Stomach (tissue), 9 donors: ENCODE measurements around the gene NCAPD2. TPM values are rescaled to one million over a fixed set of nuclear protein-coding genes. Genes with fewer than 3 reads are reported as not detected.
A peak's percentile ranks its signal among the peaks of the same experiment; 100 is the strongest.
"Not testable (repeated sequence)": the region's sequence is repeated elsewhere in the genome, so short reads cannot be mapped to it uniquely, and the experiment has no call there.

Experiments used
- DNase-seq, 2 donors: peaks; one replicate each; pipeline versions ENCODE4 v3.0.0 to v3.0.0-alpha.2; 2013 to 2019
- H3K27ac ChIP-seq, 5 donors: fragments of 200-600 bp in 4 of 5; sonication (generic) in 4 of 5; one replicate each; pipeline ENCODE4 v1.5.1; 2013 to 2019; ENCODE audit warnings: mild to moderate bottlenecking in 1 of 5, moderate library complexity in 1 of 5
- H3K27me3 ChIP-seq, 3 donors: fragments of 200-600 bp; sonication (generic); one replicate each; pipeline ENCODE4 v1.5.1; 2017 to 2019; ENCODE audit warnings: mixed run types in 1 of 3
- H3K36me3 ChIP-seq, 4 donors: fragments of 200-600 bp; sonication (generic); 1 replicate in 3 of 4; 2 replicates in 1 of 4; pipeline ENCODE4 v1.5.1; 2016 to 2019
- H3K4me1 ChIP-seq, 4 donors: fragments of 200-600 bp; sonication (generic); one replicate each; pipeline ENCODE4 v1.5.1; 2016 to 2019
- H3K4me3 ChIP-seq, 4 donors: fragments of 200-600 bp; sonication (generic) in 3 of 4; one replicate each; pipeline ENCODE4 v1.5.1; 2016 to 2019; ENCODE audit warnings: mild to moderate bottlenecking in 1 of 4
- H3K9me3 ChIP-seq, 4 donors: fragments of 200-600 bp; sonication (generic); one replicate each; pipeline ENCODE4 v1.5.1; 2016 to 2019
- EP300 ChIP-seq: sonication (generic); formaldehyde crosslinking; IDR thresholded peaks from one replicate; pipeline ENCODE4 v1.6.1; 2017; ENCODE audit warnings: antibody characterized with exemption
- POLR2A ChIP-seq, 4 donors: fragments of 450-650 bp; IDR thresholded peaks; one replicate each; pipeline ENCODE4 v1.6.1; 2016; ENCODE audit warnings: antibody characterized with exemption in 4 of 4, control low read depth in 2 of 4, mild to moderate bottlenecking in 1 of 4, moderate library complexity in 1 of 4
- POLR2AphosphoS5 ChIP-seq, 3 donors: sonication (generic); formaldehyde crosslinking; IDR thresholded peaks; one replicate each; pipeline ENCODE4 v1.6.1; 2016; ENCODE audit warnings: antibody characterized with exemption in 3 of 3
- WGBS, 5 donors: extraction: QIAGEN DNeasy Blood & Tissue Kit in 3 of 5; methylation state at CpG; one replicate each; pipeline versions ENCODE4 v1.1.5 to v1.1.7; 2013 to 2018; 5-methylcytosine and 5-hydroxymethylcytosine counted together
- intact Hi-C: fragments of 100-400 bp; cut with DNase I; formaldehyde crosslinking; loops from one replicate; pipeline ENCODE4 v1.15.1; 2023; ENCODE audit warnings: low total_unique reads
- polyA plus RNA-seq, 3 donors: library from polyadenylated mRNA; stranded (reverse); fragments of 200-250 nt; gene quantifications; one replicate each; pipeline ENCODE4 v1.2.3, GENCODE V29; 2013
- total RNA-seq, 5 donors: library from RNA; depleted of rRNA; stranded (reverse); fragments of >200 nt; gene quantifications; one replicate each; pipeline versions ENCODE4 v1.1.0 to v1.2.3, GENCODE V29; 2014 to 2016
- TF ChIP-seq, protein P1 (sequence below), 7 experiments: fragments of 450-650 bp in 4 of 7; fragments of 200-600 bp in 3 of 7; sonication (generic) in 3 of 7; IDR thresholded peaks; one replicate each; pipeline ENCODE4 v1.5.1; 2016 to 2019; ENCODE audit warnings: antibody characterized with exemption in 7 of 7, control low read depth in 2 of 7, mild to moderate bottlenecking in 1 of 7
- donor health status: healthy with polysubstance abuse.
- donor health status: Bipolar disorder and iron deficiency.
- donor health status: healthy.

Gene NCAPD2
- total and polyA plus RNA-seq, 8 donors: 8.3 to 105 (median 17.6) TPM

DNA sequence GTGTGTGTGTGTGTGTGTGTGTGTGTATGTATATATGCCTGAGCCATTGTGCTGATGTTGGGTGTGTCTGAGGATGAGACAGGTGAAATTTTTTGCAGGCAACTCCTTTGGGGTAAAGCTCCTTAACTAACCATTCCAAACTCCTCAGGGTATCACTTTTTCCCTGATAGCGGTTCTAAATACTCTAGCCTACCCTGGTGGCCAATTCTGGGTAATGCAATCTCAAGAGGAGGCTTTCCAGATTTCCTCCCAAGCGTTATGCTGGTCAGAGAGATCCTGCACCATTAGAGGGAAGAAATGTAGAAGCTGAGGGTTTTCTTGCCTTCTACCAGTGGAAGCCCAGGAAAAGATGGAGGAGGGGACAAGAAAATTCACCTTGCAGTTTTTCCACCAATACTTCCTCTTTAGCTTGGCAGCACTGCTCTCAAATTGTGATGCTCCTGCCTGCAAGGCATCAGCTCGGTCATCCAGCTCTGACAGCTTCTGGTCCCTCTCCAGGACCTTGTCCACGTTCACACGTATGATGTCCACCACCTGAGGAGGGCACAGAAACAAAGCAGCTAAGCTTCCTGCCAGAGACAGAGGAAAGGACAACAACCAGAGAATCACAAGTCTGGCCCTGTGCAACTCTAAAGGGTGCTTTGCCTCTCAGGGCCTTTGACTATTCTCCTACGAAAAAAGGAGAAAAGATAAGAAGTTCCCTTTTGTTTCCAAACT, 28.3 kb upstream of the NCAPD2 start:
- intact Hi-C loops: loop anchor here (10.0 kb wide), 1 partner anchor 141 kb away; no protein-coding TSS in a partner anchor
- no peaks in the 10 kb centered on the region for H3K27me3 ChIP-seq
- no peak overlapping the region for H3K4me3 ChIP-seq
- WGBS, 5 donors: 34 to 48% (median 40%) methylated on average over 6 of the region's 6 CpGs
- peak overlapping the region in 2 of 5 donors; percentile 12 to 25 for H3K27ac ChIP-seq
- H3K36me3 ChIP-seq: peaks cover 42 to 61% (median 56%) of the 10 kb centered on the region in 4 donors
- peak; percentile 53 to 88 for DNase-seq
- peaks cover 27 to 86% (median 35%) of the 10 kb centered on the region in 4 donors for H3K4me1 ChIP-seq
- TF ChIP-seq POLR2AphosphoS5 (IDR thresholded peaks at IDR 0.05) (peak in 1 of 3 donors; percentile 56), POLR2A (IDR thresholded peaks at IDR 0.05) (no peak)
- TF ChIP-seq, protein P1, sequence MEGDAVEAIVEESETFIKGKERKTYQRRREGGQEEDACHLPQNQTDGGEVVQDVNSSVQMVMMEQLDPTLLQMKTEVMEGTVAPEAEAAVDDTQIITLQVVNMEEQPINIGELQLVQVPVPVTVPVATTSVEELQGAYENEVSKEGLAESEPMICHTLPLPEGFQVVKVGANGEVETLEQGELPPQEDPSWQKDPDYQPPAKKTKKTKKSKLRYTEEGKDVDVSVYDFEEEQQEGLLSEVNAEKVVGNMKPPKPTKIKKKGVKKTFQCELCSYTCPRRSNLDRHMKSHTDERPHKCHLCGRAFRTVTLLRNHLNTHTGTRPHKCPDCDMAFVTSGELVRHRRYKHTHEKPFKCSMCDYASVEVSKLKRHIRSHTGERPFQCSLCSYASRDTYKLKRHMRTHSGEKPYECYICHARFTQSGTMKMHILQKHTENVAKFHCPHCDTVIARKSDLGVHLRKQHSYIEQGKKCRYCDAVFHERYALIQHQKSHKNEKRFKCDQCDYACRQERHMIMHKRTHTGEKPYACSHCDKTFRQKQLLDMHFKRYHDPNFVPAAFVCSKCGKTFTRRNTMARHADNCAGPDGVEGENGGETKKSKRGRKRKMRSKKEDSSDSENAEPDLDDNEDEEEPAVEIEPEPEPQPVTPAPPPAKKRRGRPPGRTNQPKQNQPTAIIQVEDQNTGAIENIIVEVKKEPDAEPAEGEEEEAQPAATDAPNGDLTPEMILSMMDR (IDR thresholded peaks at IDR 0.05): peak in 6 of 7 experiments; percentile 50 to 94 (median 80)
- H3K9me3 ChIP-seq: no peaks in the 10 kb centered on the region

- WGBS, 5 donors: 84 to 90% (median 86%) methylated on average over 5 of the region's 5 CpGs
- no peak for TF ChIP-seq EP300
- TF ChIP-seq, protein P1 (IDR thresholded peaks at IDR 0.05): no peak
- TF ChIP-seq POLR2AphosphoS5 (IDR thresholded peaks at IDR 0.05): no peak
- no peaks in the 10 kb centered on the region for H3K9me3 ChIP-seq
- H3K27me3 ChIP-seq: no peaks in the 10 kb centered on the region
- no peak for DNase-seq
- H3K27ac ChIP-seq: peak overlapping the region in 2 of 5 donors; percentile 12 to 25
- peaks cover 29 to 82% (median 34%) of the 10 kb centered on the region in 4 donors for H3K4me1 ChIP-seq
- intact Hi-C loops: loop anchor here (10.0 kb wide), 1 partner anchor 141 kb away; no protein-coding TSS in a partner anchor
- no peak overlapping the region for H3K4me3 ChIP-seq
- H3K36me3 ChIP-seq: peaks cover 36 to 55% (median 50%) of the 10 kb centered on the region in 4 donors
Observed at GRCh38 chr12:6466184-6466573, 27.7 kb upstream of the NCAPD2 start.

- not testable (repeated sequence) for H3K27me3 ChIP-seq, DNase-seq, H3K4me3 ChIP-seq, H3K27ac ChIP-seq, H3K9me3 ChIP-seq
- Histone ChIP-seq H3K4me1 (peaks cover 32 to 83% (median 37%) of the 10 kb centered on the region in 4 donors), H3K36me3 (peaks cover 30 to 50% (median 45%) of the 10 kb centered on the region in 4 donors)
- WGBS, 5 donors: 83 to 96% (median 93%) methylated on average over 4 of the region's 4 CpGs
- intact Hi-C loops: loop anchor here (10.0 kb wide), 1 partner anchor 142 kb away; no protein-coding TSS in a partner anchor
Observed at GRCh38 chr12:6466751-6467150, 27.2 kb upstream of the NCAPD2 start.

GRCh38 chr12:6467571-6468282, 26.2 kb upstream of the NCAPD2 start:
- H3K4me3 ChIP-seq, H3K27me3 ChIP-seq, H3K9me3 ChIP-seq, DNase-seq: not testable (repeated sequence)
- peaks cover 31 to 78% (median 33%) of the 10 kb centered on the region in 4 donors for H3K4me1 ChIP-seq
- WGBS, 5 donors: 83 to 97% (median 95%) methylated on average over 4 to 9 of the region's 9 CpGs
- peak overlapping the region in 1 of 5 donors; percentile 25 for H3K27ac ChIP-seq
- intact Hi-C loops: loop anchor here (10.0 kb wide), 1 partner anchor 143 kb away; no protein-coding TSS in a partner anchor
- H3K36me3 ChIP-seq: peaks cover 23 to 40% (median 35%) of the 10 kb centered on the region in 4 donors

DNA sequence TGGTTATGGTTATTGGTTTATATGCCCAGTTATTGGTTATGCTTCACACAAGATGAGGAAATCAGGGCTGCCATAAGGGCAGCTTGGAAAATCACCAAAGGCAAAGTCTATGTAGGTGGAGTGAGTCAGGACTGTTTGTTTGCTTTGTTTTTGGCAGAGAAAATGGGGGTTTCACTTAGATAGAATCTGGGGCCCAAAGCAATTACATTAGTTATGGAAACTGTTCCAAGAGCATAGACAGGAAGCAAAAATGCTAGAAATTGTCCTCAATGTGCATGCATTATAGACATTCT, 25.7 kb upstream of the NCAPD2 start:
- Histone ChIP-seq H3K36me3 (peaks cover 18 to 35% (median 30%) of the 10 kb centered on the region in 4 donors), H3K27ac (peak overlapping the region in 1 of 5 donors; percentile 96), H3K9me3 (no peaks in the 10 kb centered on the region), H3K27me3 (no peaks in the 10 kb centered on the region), H3K4me1 (peaks cover 30 to 73% (median 33%) of the 10 kb centered on the region in 4 donors), H3K4me3 (no peak overlapping the region)
- intact Hi-C loops: loop anchor here (10.0 kb wide), 1 partner anchor 143 kb away; no protein-coding TSS in a partner anchor
- TF ChIP-seq POLR2A (IDR thresholded peaks at IDR 0.05): no peak
- TF ChIP-seq, protein P1 (IDR thresholded peaks at IDR 0.05): no peak
- TF ChIP-seq EP300: no peak
- TF ChIP-seq POLR2AphosphoS5 (IDR thresholded peaks at IDR 0.05): no peak
- DNase-seq: no peak
